HepG2 (cell line): ENCODE measurements around the gene TIAM1. TPM values are rescaled to one million over a fixed set of nuclear protein-coding genes. Genes with fewer than 3 reads are reported as not detected.

Experiments
- ATAC-seq: fragments of 200-7000 bp; cut with Tn5 transposase; 3 replicates; pipeline ENCODE4 v1.9.1; 2020; ENCODE audit warnings: mild to moderate bottlenecking, moderate library complexity
- BruUV-seq: library from RNA; stranded (reverse); fragments of 400-500 nt; replicated peaks from 2 replicates; lab custom pipeline; 2021; lab: Mats Ljungman, UMichigan
- CTCF ChIA-PET: fragments of 300-600 bp; formaldehyde crosslinking; extraction: SDS; loops from one replicate; lab custom pipeline; 2021; ENCODE audit warnings: low total read pairs, inconsistent platforms, low intra/inter-chr PET ratio; lab: Yijun Ruan, JAX
- POLR2A ChIA-PET: fragments of 350-600 bp; sonication (Branson Sonifier 250); formaldehyde crosslinking; loops from one replicate; lab custom pipeline; 2020; ENCODE audit warnings: antibody characterized with exemption, inconsistent platforms; lab: Yijun Ruan, JAX
- DNase-seq: peaks from one replicate; pipeline ENCODE4 v3.0.0-alpha.2; 2015; ENCODE audit warnings: low spot score
- FAIRE-seq: peaks from 3 replicates; lab custom pipeline; 2011; peaks lifted over from hg19 to GRCh38; lab: Jason Lieb, UNC
- H2AFZ ChIP-seq: one replicate; pipeline ENCODE4 v1.6.1; 2011; ENCODE audit warnings: low read length, inconsistent platforms
- H3K27ac ChIP-seq: fragments of 300-600 bp; 3 replicates; pipeline ENCODE4 v1.8.0; 2011; ENCODE audit warnings: mixed run types, mild to moderate bottlenecking, mixed read lengths, low read length, inconsistent platforms; ENCODE audit not compliant: insufficient read depth; ENCODE audit errors: extremely low read length
- H3K27me3 ChIP-seq, 2 experiments: fragments of 200-600 bp in 1 of 2; 2 replicates in 1 of 2; 3 replicates in 1 of 2; pipeline versions ENCODE4 v1.6.0 to v1.8.0; 2011; ENCODE audit warnings: low read length in 2 of 2, mild to moderate bottlenecking in 2 of 2, moderate library complexity in 2 of 2, inconsistent platforms in 1 of 2; ENCODE audit not compliant: insufficient read depth in 2 of 2, control insufficient read depth in 1 of 2
- H3K36me3 ChIP-seq, 2 experiments: fragments of 200-600 bp in 1 of 2; replicated peaks in 1 of 2; 2 replicates in 1 of 2; 3 replicates in 1 of 2; pipeline versions ENCODE4 v1.5.1 to v1.8.0; 2011; ENCODE audit warnings: low read length in 2 of 2, inconsistent platforms in 1 of 2; ENCODE audit not compliant: insufficient read depth in 2 of 2, control insufficient read depth in 1 of 2
- H3K4me1 ChIP-seq: 2 replicates; pipeline ENCODE4 v1.5.1; 2012; ENCODE audit warnings: low read length, inconsistent platforms; ENCODE audit not compliant: insufficient read depth
- H3K4me2 ChIP-seq: 2 replicates; pipeline ENCODE4 v1.6.0; 2011; ENCODE audit warnings: low read depth, low read length, inconsistent platforms
- H3K4me3 ChIP-seq, 3 experiments: fragments of 200-600 bp in 1 of 3; sonication (generic), shearing (Covaris generic) in 1 of 3; replicated peaks in 1 of 3; 2 replicates each; pipeline ENCODE4 v1.5.1; 2011 to 2016; ENCODE audit warnings: low read length in 3 of 3, inconsistent platforms in 2 of 3, low read depth in 2 of 3, mild to moderate bottlenecking in 2 of 3, control low read depth in 1 of 3, mixed read lengths in 1 of 3; ENCODE audit not compliant: insufficient read depth in 1 of 3
- H3K79me2 ChIP-seq: one replicate; pipeline ENCODE4 v1.6.1; 2011; ENCODE audit warnings: low read length, inconsistent platforms; ENCODE audit not compliant: insufficient read depth
- H3K9ac ChIP-seq: 2 replicates; pipeline ENCODE4 v1.6.0; 2011; ENCODE audit warnings: mild to moderate bottlenecking, low read depth, low read length, inconsistent platforms; ENCODE audit not compliant: insufficient read depth
- H3K9me3 ChIP-seq: 2 replicates; pipeline ENCODE4 v1.5.1; 2012; ENCODE audit warnings: mild to moderate bottlenecking, low read length
- H4K20me1 ChIP-seq: 2 replicates; pipeline ENCODE4 v1.6.0; 2011; ENCODE audit warnings: inconsistent platforms, mild to moderate bottlenecking, low read length, moderate library complexity; ENCODE audit not compliant: insufficient read depth
- AKAP8 ChIP-seq: sonication (generic); formaldehyde crosslinking; IDR thresholded peaks from 2 replicates; pipeline ENCODE4 v1.5.1; 2020; ENCODE audit warnings: mild to moderate bottlenecking, missing genetic modification reagents
- E2F5 ChIP-seq: sonication (generic); formaldehyde crosslinking; conservative IDR thresholded peaks from 2 replicates; pipeline ENCODE4 v1.4.0; 2020; ENCODE audit warnings: missing genetic modification reagents
- HNRNPUL1 ChIP-seq: fragments of 200-400 bp; formaldehyde crosslinking; IDR thresholded peaks from 2 replicates; pipeline ENCODE4 v1.6.1; 2017; ENCODE audit warnings: low read depth, mild to moderate bottlenecking, low read length, moderate library complexity
- MAF1 ChIP-seq: sonication (generic); formaldehyde crosslinking; IDR thresholded peaks from 2 replicates; pipeline ENCODE4 v1.5.0; 2020; ENCODE audit warnings: missing genetic modification reagents, borderline replicate concordance
- MLXIP ChIP-seq: sonication (generic); formaldehyde crosslinking; IDR thresholded peaks from 2 replicates; pipeline ENCODE4 v1.9.0; 2021; ENCODE audit warnings: missing genetic modification reagents, borderline replicate concordance
- NAIF1 ChIP-seq: sonication (generic); formaldehyde crosslinking; IDR thresholded peaks from 2 replicates; pipeline ENCODE4 v1.5.0; 2020; ENCODE audit warnings: mild to moderate bottlenecking, missing genetic modification reagents, borderline replicate concordance
- NR2F1 ChIP-seq, 2 experiments: fragments of 450-650 bp in 1 of 2; formaldehyde crosslinking in 1 of 2; IDR thresholded peaks; 2 replicates each; pipeline versions ENCODE4 v1.5.0 to v1.6.1; 2016 to 2020; ENCODE audit warnings: mild to moderate bottlenecking in 1 of 2, missing compliant biosample characterization in 1 of 2, missing genetic modification reagents in 1 of 2, moderate library complexity in 1 of 2
- PRPF4 ChIP-seq: fragments of 200-400 bp; formaldehyde crosslinking; IDR thresholded peaks from 2 replicates; pipeline ENCODE4 v1.6.1; 2016; ENCODE audit warnings: low read length, low read depth; ENCODE audit not compliant: poor library complexity, severe bottlenecking
- TAF1 ChIP-seq: sonication (generic); formaldehyde crosslinking; IDR thresholded peaks from 2 replicates; pipeline ENCODE4 v1.4.0; 2020; ENCODE audit warnings: missing genetic modification reagents
- ZBTB21 ChIP-seq: sonication (generic); formaldehyde crosslinking; IDR thresholded peaks from 2 replicates; pipeline ENCODE4 v1.4.0; 2020; ENCODE audit warnings: missing genetic modification reagents
- ZFX ChIP-seq: sonication (generic); formaldehyde crosslinking; IDR thresholded peaks from 2 replicates; pipeline ENCODE4 v1.4.0; 2020; ENCODE audit warnings: mild to moderate bottlenecking, low read depth, missing genetic modification reagents, moderate library complexity
- ZNF235 ChIP-seq: sonication (generic); formaldehyde crosslinking; IDR thresholded peaks from 2 replicates; pipeline ENCODE4 v1.8.1; 2023; ENCODE audit warnings: mild to moderate bottlenecking, missing genetic modification reagents, borderline replicate concordance
- ZNF639 ChIP-seq: conservative IDR thresholded peaks from 2 replicates; pipeline ENCODE4 v1.6.1; 2018; ENCODE audit warnings: missing genetic modification reagents
- ZSCAN12 ChIP-seq: sonication (generic); formaldehyde crosslinking; IDR thresholded peaks from 2 replicates; pipeline ENCODE4 v1.9.0; 2021; ENCODE audit warnings: mild to moderate bottlenecking, missing genetic modification reagents
- WGBS: methylation state at CpG from one replicate; pipeline ENCODE4 v1.1.6; 2017; ENCODE audit warnings: low lambda C conversion rate; 5-methylcytosine and 5-hydroxymethylcytosine counted together
- in situ Hi-C: cut with HindIII; loops from 2 replicates; pipeline ENCODE4 v1.10.0; 2017; ENCODE audit warnings: low pct_unique_long_range_greater_than_20kb; ENCODE audit not compliant: extremely low pct_ligation_motif_present
- intact Hi-C: fragments of 100-400 bp; cut with micrococcal nuclease; formaldehyde crosslinking; loops from one replicate; pipeline ENCODE4 v1.10.0; 2022; ENCODE audit not compliant: unreplicated experiment
- polyA plus RNA-seq, 8 experiments: library from polyadenylated mRNA; depleted of rRNA in 3 of 8; stranded (reverse) in 7 of 8; unstranded in 1 of 8; fragments of >200 nt; fragmentation: Illumina TruSeq in 4 of 8; extraction: Trizol in 4 of 8; gene quantifications; 2 replicates each; pipeline versions ENCODE4 v1.2.1 to v1.2.3, GENCODE V29; 2011 to 2016; ENCODE audit warnings: low read depth in 4 of 8, missing spikeins in 1 of 8, mixed read lengths in 1 of 8; ENCODE audit not compliant: insufficient read depth in 1 of 8
- total RNA-seq, 5 experiments: library from RNA; depleted of rRNA; stranded (reverse); fragments of >200 nt; fragmentation: Illumina TruSeq; extraction: Trizol; gene quantifications; 2 replicates each; pipeline ENCODE4 v1.2.3, GENCODE V29; 2016; ENCODE audit warnings: low read depth in 1 of 5

Gene TIAM1
- total and polyA plus RNA-seq, 2 of the 13 experiments (the other 11 are each of a cell fraction or from before 2014, with no cell fraction given) = 0.13 to 0.24 TPM

GRCh38 chr21:31257265-31257664, 86.8 kb downstream of the TIAM1 start:
- H3K4me3 ChIP-seq = no peak overlapping the region
- H3K27ac ChIP-seq = no peak overlapping the region
- H2AFZ ChIP-seq = no peak overlapping the region
- 31% methylated on average over 3 of the region's 3 CpGs for WGBS
- POLR2A ChIA-PET = no interaction called here
- ATAC-seq (no peak), FAIRE-seq (no peak), DNase-seq (no peak)
- no peaks in the 10 kb centered on the region for H4K20me1 ChIP-seq
- no peaks in the 10 kb centered on the region for H3K9me3 ChIP-seq
- no peaks in the 10 kb centered on the region for H3K27me3 ChIP-seq
- intact Hi-C loops (no loop called here), in situ Hi-C loops (no loop called here)
- no peak overlapping the region for H3K9ac ChIP-seq
- H3K4me1 ChIP-seq = no peaks in the 10 kb centered on the region
- TF ChIP-seq ZSCAN12 (CRISPR knock-in tag) (no peak), TAF1 (CRISPR knock-in tag) (no peak), MLXIP (no peak), ZNF639 (CRISPR knock-in tag) (no peak), ZNF235 (CRISPR knock-in tag) (no peak), AKAP8 (CRISPR knock-in tag) (no peak), MAF1 (CRISPR knock-in tag) (no peak), PRPF4 (no peak), HNRNPUL1 (no peak), ZFX (CRISPR knock-in tag) (no peak), NR2F1 (CRISPR knock-in tag; IDR thresholded peaks at IDR 0.05) (no peak), ZBTB21 (no peak), E2F5 (CRISPR knock-in tag) (no peak), NAIF1 (no peak)
- no peaks in the 10 kb centered on the region for H3K79me2 ChIP-seq
- CTCF ChIA-PET = no interaction called here
- H3K4me2 ChIP-seq = no peak overlapping the region
- BruUV-seq = no TSS peak
- H3K36me3 ChIP-seq = no peaks in the 10 kb centered on the region
